K562 (cell line): ENCODE measurements around the gene SLC6A9. TPM values are rescaled to one million over a fixed set of nuclear protein-coding genes. Genes with fewer than 3 reads are reported as not detected.

Experiments
- BRD4 ChIP-seq: fragments of 200-600 bp; sonication (generic); IDR thresholded peaks from 2 replicates; pipeline ENCODE4 v1.6.1; 2017; ENCODE audit warnings: inconsistent platforms
- CHD1 ChIP-seq: fragments of 200-600 bp; sonication (generic); IDR thresholded peaks from one replicate; pipeline ENCODE4 v1.6.1; 2012; ENCODE audit warnings: mild to moderate bottlenecking, moderate library complexity, low read length, inconsistent platforms
- CREB3L1 ChIP-seq: fragments of 450-650 bp; IDR thresholded peaks from 2 replicates; pipeline ENCODE4 v1.6.1; 2014; ENCODE audit warnings: low read depth, mild to moderate bottlenecking, moderate library complexity, borderline replicate concordance
- CXXC5 ChIP-seq: fragments of 250-450 bp; sonication (Bioruptor Pico); IDR thresholded peaks from 2 replicates; pipeline ENCODE4 v1.8.0; 2022; ENCODE audit warnings: inconsistent platforms, mild to moderate bottlenecking, moderate library complexity
- HMGXB4 ChIP-seq: sonication (generic); formaldehyde crosslinking; IDR thresholded peaks from 2 replicates; pipeline ENCODE4 v1.8.1; 2023; ENCODE audit warnings: mild to moderate bottlenecking, missing genetic modification reagents
- JUND ChIP-seq, 2 experiments: IDR thresholded peaks; 2 replicates in 1 of 2; 3 replicates in 1 of 2; pipeline ENCODE4 v1.6.1; 2011; ENCODE audit warnings: borderline replicate concordance in 2 of 2, low read depth in 2 of 2, low read length in 2 of 2, improper control_type of control experiment in 1 of 2, missing biosample characterization in 1 of 2, missing genetic modification characterization in 1 of 2, missing genetic modification reagents in 1 of 2
- KDM5B ChIP-seq: fragments of 200-600 bp; sonication (generic); IDR thresholded peaks from 2 replicates; pipeline ENCODE4 v1.6.1; 2012; ENCODE audit warnings: low read depth, mild to moderate bottlenecking, moderate library complexity, low read length, control low read depth, inconsistent platforms; ENCODE audit not compliant: insufficient replicate concordance
- MAZ ChIP-seq, 2 experiments: fragments of 450-650 bp in 1 of 2; sonication (generic) in 1 of 2; formaldehyde crosslinking; IDR thresholded peaks in 1 of 2; conservative IDR thresholded peaks in 1 of 2; 2 replicates each; pipeline versions ENCODE4 v1.4.0 to v1.5.0; 2020; ENCODE audit warnings: mild to moderate bottlenecking in 1 of 2, missing genetic modification reagents in 1 of 2
- MXD1 ChIP-seq: fragments of 250-450 bp; sonication (Bioruptor Pico); IDR thresholded peaks from 2 replicates; pipeline ENCODE4 v1.8.0; 2021; ENCODE audit warnings: borderline replicate concordance, mild to moderate bottlenecking, moderate library complexity; ENCODE audit not compliant: poor library complexity, severe bottlenecking
- PBX2 ChIP-seq, 2 experiments: IDR thresholded peaks in 1 of 2; conservative IDR thresholded peaks in 1 of 2; 2 replicates each; pipeline ENCODE4 v1.6.1; 2016; ENCODE audit warnings: low read depth in 2 of 2, mild to moderate bottlenecking in 1 of 2, missing compliant biosample characterization in 1 of 2, missing genetic modification characterization in 1 of 2, moderate library complexity in 1 of 2
- PTBP1 ChIP-seq: fragments of 200-400 bp; formaldehyde crosslinking; IDR thresholded peaks from 2 replicates; pipeline ENCODE4 v1.6.1; 2017; ENCODE audit warnings: low read depth, low read length
- SNRNP70 ChIP-seq: fragments of 200-400 bp; formaldehyde crosslinking; optimal IDR thresholded peaks from 2 replicates; pipeline ENCODE3; 2017; ENCODE audit warnings: low read depth, low read length
- SOX6 ChIP-seq: fragments of 450-650 bp; IDR thresholded peaks from 2 replicates; pipeline ENCODE4 v1.6.1; 2014; ENCODE audit warnings: mild to moderate bottlenecking
- TFAM ChIP-seq: fragments of 250-450 bp; sonication (Bioruptor Pico); conservative IDR thresholded peaks from 2 replicates; pipeline ENCODE4 v1.5.0; 2021; ENCODE audit warnings: mild to moderate bottlenecking, moderate library complexity
- ZNF263 ChIP-seq: sonication (generic); formaldehyde crosslinking; IDR thresholded peaks from 2 replicates; pipeline ENCODE4 v1.8.0; 2022; ENCODE audit warnings: mild to moderate bottlenecking, missing genetic modification reagents, borderline replicate concordance
- ZNF316 ChIP-seq: fragments of 450-650 bp; IDR thresholded peaks from 2 replicates; pipeline ENCODE4 v1.6.1; 2016
- ZNF764 ChIP-seq: fragments of 250-450 bp; sonication (Bioruptor Pico); IDR thresholded peaks from 2 replicates; pipeline ENCODE4 v1.4.0; 2020; ENCODE audit warnings: low read depth, mild to moderate bottlenecking, moderate library complexity
- polyA plus RNA-seq, 8 experiments: library from polyadenylated mRNA; depleted of rRNA in 4 of 8; stranded (reverse) in 5 of 8; unstranded in 3 of 8; fragments of >200 nt; fragmentation: Nextera tagmentation in 2 of 8; fragmentation: Illumina TruSeq in 1 of 8; extraction: Ambion mirVana in 2 of 8; extraction: Trizol in 1 of 8; gene quantifications; 2 replicates each; pipeline versions ENCODE4 v1.2.1 to v1.2.3, GENCODE V29; 2011 to 2014; ENCODE audit warnings: inconsistent platforms in 1 of 8, missing spikeins in 1 of 8
- total RNA-seq, 7 experiments: library from RNA; depleted of rRNA in 6 of 7; stranded (reverse); fragments of >200 nt in 6 of 7; fragmentation: Illumina TruSeq in 2 of 7; extraction: Trizol in 2 of 7; gene quantifications; 2 replicates each; pipeline versions ENCODE4 v1.2.1 to v1.2.3, GENCODE V29; 2011 to 2021; ENCODE audit warnings: low replicate concordance in 1 of 7
- TF ChIP-seq, protein P1 (sequence below): sonication (generic); formaldehyde crosslinking; IDR thresholded peaks from 2 replicates; pipeline ENCODE4 v1.9.0; 2022; ENCODE audit warnings: mild to moderate bottlenecking, missing genetic modification reagents

Gene SLC6A9
- total and polyA plus RNA-seq, 9 of the 15 experiments (the other 6 are each of a cell fraction or from before 2014, with no cell fraction given), result 0.17 to 18.7 (median 2.9) TPM

GRCh38 chr1:43974443-43975248, 56.6 kb downstream of the SLC6A9 start, which contains the start of gene ATP6V0B (continued):
- peak; percentile 32; the same call in 1 of the 2 replicates for TF ChIP-seq ZNF263 (CRISPR knock-in tag)
- no peak for TF ChIP-seq SNRNP70
- no peak for TF ChIP-seq ZNF764 (CRISPR knock-in tag)
- no peak for TF ChIP-seq TFAM (CRISPR knock-in tag)
- peak; percentile 99 for TF ChIP-seq CXXC5
- TF ChIP-seq HMGXB4, result peak; percentile 54; the same call in 1 of the 2 replicates
- no peak for TF ChIP-seq SOX6
- peak; percentile 74; the same call in 1 of the 2 replicates for TF ChIP-seq BRD4
- TF ChIP-seq CREB3L1, result peak; percentile 95
- TF ChIP-seq MAZ (CRISPR knock-in tag; conservative IDR thresholded peaks at IDR 0.05 in 1 of 2, IDR thresholded peaks at IDR 0.05 in 1 of 2), result peak; percentile 74 to 94
- TF ChIP-seq ZNF316, result peak; percentile 52
- no peak for TF ChIP-seq PTBP1
- no peak for TF ChIP-seq CHD1
- peak; percentile 75 for TF ChIP-seq JUND (IDR thresholded peaks at IDR 0.05; ENCODE audit: borderline replicate concordance, low read depth, low read length)
- TF ChIP-seq JUND (tag; IDR thresholded peaks at IDR 0.05; ENCODE audit: borderline replicate concordance, low read depth, low read length), result no peak; the same call in 2 of the 3 replicates
- peak; percentile 80 for TF ChIP-seq MXD1 (CRISPR knock-in tag)
- TF ChIP-seq, protein P1, sequence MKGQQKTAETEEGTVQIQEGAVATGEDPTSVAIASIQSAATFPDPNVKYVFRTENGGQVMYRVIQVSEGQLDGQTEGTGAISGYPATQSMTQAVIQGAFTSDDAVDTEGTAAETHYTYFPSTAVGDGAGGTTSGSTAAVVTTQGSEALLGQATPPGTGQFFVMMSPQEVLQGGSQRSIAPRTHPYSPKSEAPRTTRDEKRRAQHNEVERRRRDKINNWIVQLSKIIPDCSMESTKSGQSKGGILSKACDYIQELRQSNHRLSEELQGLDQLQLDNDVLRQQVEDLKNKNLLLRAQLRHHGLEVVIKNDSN (CRISPR knock-in tag), result peak; percentile 100
- no peak for TF ChIP-seq PBX2 (CRISPR knock-in tag; IDR thresholded peaks at IDR 0.05; ENCODE audit: low read depth)
- TF ChIP-seq PBX2 (tag; conservative IDR thresholded peaks at IDR 0.05; ENCODE audit: low read depth), result no peak
- TF ChIP-seq KDM5B, result peak; percentile 61
